ENCODE results near the gene CENPW.

CENPW gene

DNA sequence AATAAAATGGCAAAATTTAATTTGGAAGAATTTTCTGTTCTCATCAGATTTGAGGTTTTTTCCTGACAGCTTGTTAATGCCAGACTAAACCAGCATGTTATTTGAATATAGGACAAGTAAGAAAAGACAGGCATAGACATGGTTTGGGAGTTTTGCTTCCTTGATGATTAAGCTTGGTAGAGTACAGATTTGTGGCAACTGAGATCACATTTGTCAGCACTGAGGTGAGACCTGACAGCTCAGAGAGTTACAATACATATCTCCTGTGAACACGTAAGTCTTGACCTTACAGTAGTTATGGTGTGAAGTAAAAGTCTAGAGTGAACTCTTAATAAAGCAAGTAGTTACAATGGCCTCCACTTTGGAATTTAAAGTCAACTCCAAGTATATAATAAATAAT lies 34.5 kb downstream of the CENPW start:
- DNase-seq = no peak

DNA sequence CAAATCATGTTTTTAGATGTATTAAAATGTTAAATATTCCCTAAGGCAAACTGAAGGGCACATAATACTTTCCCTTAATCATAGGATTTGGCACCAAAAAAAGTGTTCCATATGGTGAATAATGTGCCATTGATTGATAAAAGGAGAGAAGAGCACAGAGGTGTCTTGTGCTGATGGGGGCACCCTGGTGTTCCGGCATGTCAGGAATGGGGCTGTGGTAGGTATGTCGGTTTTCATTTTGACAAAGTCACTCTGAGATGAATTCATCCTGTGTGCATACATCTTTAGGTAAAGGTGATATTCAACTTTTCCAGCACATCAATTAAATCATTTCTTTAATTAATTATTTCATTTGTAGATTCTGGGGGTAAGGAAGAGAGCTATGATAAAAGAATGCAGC lies 36.8 kb downstream of the CENPW start:
- no peak for DNase-seq

DNA sequence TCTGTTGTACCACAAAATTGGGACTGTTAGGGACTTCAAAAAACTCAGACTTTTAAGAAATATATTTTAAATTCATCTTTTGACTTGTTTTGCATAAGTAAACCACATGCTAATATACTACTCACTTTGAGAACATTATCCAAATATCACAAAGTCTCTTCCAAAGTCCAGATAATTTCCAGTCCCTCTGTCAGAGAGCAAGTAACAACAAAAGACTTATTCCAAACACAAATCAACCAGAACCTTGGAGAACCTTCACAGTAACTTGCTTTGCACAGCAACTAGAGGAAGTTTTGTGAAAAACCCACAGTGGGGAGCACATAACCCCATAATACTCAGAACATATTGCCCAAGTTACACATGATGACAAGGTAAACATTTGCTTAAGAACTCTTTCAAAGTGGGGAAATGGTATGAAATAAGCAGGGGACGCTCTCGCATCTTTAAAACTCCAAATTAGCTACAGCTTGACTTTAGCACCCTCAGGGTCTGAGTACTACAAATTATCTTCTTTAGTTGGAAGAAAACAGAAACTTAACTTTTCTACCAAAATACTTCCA lies 37.8 kb downstream of the CENPW start:
- no peak for DNase-seq

- DNase-seq = no peak
Measured at GRCh38 chr6:126380072-126380583, 40.2 kb downstream of the CENPW start.

DNA sequence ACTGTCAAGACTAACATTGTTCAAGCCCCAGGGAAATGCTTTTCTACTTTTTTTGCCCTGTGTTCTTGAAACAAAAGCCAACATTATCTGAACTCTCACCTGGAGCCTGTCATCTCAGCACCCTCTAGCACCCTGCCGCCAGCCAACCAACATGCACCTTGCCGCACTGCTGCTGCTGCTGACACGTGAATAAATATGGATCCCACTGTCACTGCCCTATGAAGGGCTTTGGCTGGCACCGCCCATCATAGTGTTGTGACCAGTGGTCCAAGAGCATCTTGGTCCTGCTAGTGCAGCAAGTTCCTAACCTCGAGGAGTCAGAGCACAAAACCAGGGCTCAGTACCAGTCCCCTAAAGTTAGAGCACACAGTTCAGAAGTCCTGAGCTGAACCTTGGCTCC lies 41.6 kb downstream of the CENPW start:
- no peak for DNase-seq

- no peak for DNase-seq
Measured at GRCh38 chr6:126383203-126383602, 43.3 kb downstream of the CENPW start.

- DNase-seq = no peak
Measured at GRCh38 chr6:126385536-126385935, 45.6 kb downstream of the CENPW start.

- no peak for DNase-seq
Measured at GRCh38 chr6:126388104-126388598, 48.2 kb downstream of the CENPW start.

DNA sequence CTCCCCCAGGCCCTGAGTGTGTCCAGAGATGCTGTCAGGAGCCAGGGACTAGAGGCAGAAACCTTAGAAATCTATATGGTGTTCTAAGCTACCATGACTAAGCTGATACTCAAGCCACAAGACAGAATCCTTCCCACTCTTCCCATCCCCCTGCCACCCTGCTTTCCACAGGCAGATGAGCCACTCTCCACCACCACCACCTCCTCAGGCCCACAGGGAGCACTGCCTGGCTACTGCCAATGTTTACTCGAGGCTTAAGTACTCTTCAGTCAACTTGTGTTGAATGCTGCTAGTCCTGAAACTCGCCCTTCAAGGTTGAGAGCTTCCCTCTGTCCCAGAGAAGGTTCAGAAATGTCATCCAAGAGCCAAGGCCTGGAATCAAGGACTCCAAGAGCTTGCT lies 56.2 kb downstream of the CENPW start:
- DNase-seq = no peak
